ENCODE data around the gene SELENOW.
A peak's percentile ranks its signal among the peaks of the same experiment; 100 is the strongest.

The SELENOW gene

GRCh38 chr19:47778049-47778953 is at the start of gene SELENOW:
Gene SELENOW (plus strand): TSS chr19:47778703. CDS start chr19:47778786, 83 bp downstream.
- Histone ChIP-seq H3K36me3 (ENCODE audit: control insufficient read depth, insufficient read depth, low read length) (peaks cover 30% of the 10 kb centered on the region), H3K9ac (ENCODE audit: low read depth, low read length) (peak within 1 kb of the TSS; percentile 97), H3K4me3 (ENCODE audit: low read depth, low read length) (peak within 1 kb of the TSS; percentile 82), H3K4me1 (ENCODE audit: control insufficient read depth, insufficient read depth, low read length) (peaks cover 12% of the 10 kb centered on the region), H3K27ac (ENCODE audit: low read depth, low read length) (peak within 1 kb of the TSS; percentile 99), H3K27me3 (ENCODE audit: control insufficient read depth, insufficient read depth, low read length) (no peaks in the 10 kb centered on the region), H3K9me3 (ENCODE audit: control insufficient read depth, insufficient read depth, low read length) (no peaks in the 10 kb centered on the region)

- no peaks in the 10 kb centered on the region for H3K27me3 ChIP-seq (ENCODE audit: control insufficient read depth, insufficient read depth, low read length)
- H3K4me1 ChIP-seq (ENCODE audit: control insufficient read depth, insufficient read depth, low read length) = peaks cover 6% of the 10 kb centered on the region; the same call in 1 of the 2 replicates
- 0 out of 2 replicates have a peak, but pooled peaks cover 6% of the 10 kb centered on the region for H3K36me3 ChIP-seq (ENCODE audit: control insufficient read depth, insufficient read depth, low read length)
- H3K4me3 ChIP-seq (ENCODE audit: low read depth, low read length) = peak overlapping the region; percentile 59
- H3K9me3 ChIP-seq (ENCODE audit: control insufficient read depth, insufficient read depth, low read length) = no peaks in the 10 kb centered on the region
- peak overlapping the region; percentile 55; the same call in 1 of the 2 replicates for H3K9ac ChIP-seq (ENCODE audit: low read depth, low read length)
- peak overlapping the region; percentile 74 for H3K27ac ChIP-seq (ENCODE audit: low read depth, low read length)
Measured at GRCh38 chr19:47729468-47729798, 49.1 kb upstream of the SELENOW start.

- H3K36me3 ChIP-seq (ENCODE audit: control insufficient read depth, insufficient read depth, low read length) = 0 out of 2 replicates have a peak, but pooled peaks cover 6% of the 10 kb centered on the region
- no peaks in the 10 kb centered on the region for H3K9me3 ChIP-seq (ENCODE audit: control insufficient read depth, insufficient read depth, low read length)
- H3K4me3 ChIP-seq (ENCODE audit: low read depth, low read length) = peak overlapping the region; percentile 59
- H3K27me3 ChIP-seq (ENCODE audit: control insufficient read depth, insufficient read depth, low read length) = no peaks in the 10 kb centered on the region
- H3K9ac ChIP-seq (ENCODE audit: low read depth, low read length) = peak overlapping the region; percentile 55; the same call in 1 of the 2 replicates
- H3K27ac ChIP-seq (ENCODE audit: low read depth, low read length) = peak overlapping the region; percentile 74
- peaks cover 6% of the 10 kb centered on the region; the same call in 1 of the 2 replicates for H3K4me1 ChIP-seq (ENCODE audit: control insufficient read depth, insufficient read depth, low read length)
Measured at GRCh38 chr19:47729799-47730520, 48.5 kb upstream of the SELENOW start.

GRCh38 chr19:47730521-47730889 is 48.0 kb upstream of the SELENOW start:
- Histone ChIP-seq H3K27ac (ENCODE audit: low read depth, low read length) (no peak overlapping the region), H3K27me3 (ENCODE audit: control insufficient read depth, insufficient read depth, low read length) (no peaks in the 10 kb centered on the region), H3K4me1 (ENCODE audit: control insufficient read depth, insufficient read depth, low read length) (peaks cover 6% of the 10 kb centered on the region; the same call in 1 of the 2 replicates), H3K9me3 (ENCODE audit: control insufficient read depth, insufficient read depth, low read length) (no peaks in the 10 kb centered on the region), H3K36me3 (ENCODE audit: control insufficient read depth, insufficient read depth, low read length) (0 out of 2 replicates have a peak, but pooled peaks cover 6% of the 10 kb centered on the region), H3K9ac (ENCODE audit: low read depth, low read length) (no peak overlapping the region), H3K4me3 (ENCODE audit: low read depth, low read length) (no peak overlapping the region)

DNA sequence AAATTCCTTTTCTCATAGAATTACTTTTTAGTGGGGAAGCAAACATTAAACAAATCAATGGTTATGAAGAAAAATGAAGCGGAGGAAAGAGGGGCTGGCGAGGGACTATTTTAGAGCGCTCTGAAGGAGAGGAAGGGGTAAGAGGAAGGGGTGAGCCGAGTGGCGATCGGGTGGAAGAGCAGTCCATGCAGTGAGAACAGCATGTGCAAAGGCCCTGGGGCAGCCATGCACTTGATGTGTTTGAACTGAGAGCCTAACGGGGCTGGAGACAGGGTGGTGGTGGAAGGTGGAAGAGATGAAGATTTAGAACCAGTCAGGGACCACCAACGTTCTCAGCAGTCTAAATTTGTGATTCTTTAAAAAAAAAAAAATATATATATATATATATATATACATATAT is 47.6 kb upstream of the SELENOW start:
- Histone ChIP-seq H3K4me3 (ENCODE audit: low read depth, low read length) (no peak overlapping the region), H3K9ac (ENCODE audit: low read depth, low read length) (no peak overlapping the region), H3K9me3 (ENCODE audit: control insufficient read depth, insufficient read depth, low read length) (no peaks in the 10 kb centered on the region), H3K36me3 (ENCODE audit: control insufficient read depth, insufficient read depth, low read length) (0 out of 2 replicates have a peak, but pooled peaks cover 6% of the 10 kb centered on the region), H3K27me3 (ENCODE audit: control insufficient read depth, insufficient read depth, low read length) (no peaks in the 10 kb centered on the region), H3K27ac (ENCODE audit: low read depth, low read length) (no peak overlapping the region), H3K4me1 (ENCODE audit: control insufficient read depth, insufficient read depth, low read length) (peaks cover 6% of the 10 kb centered on the region; the same call in 1 of the 2 replicates)

DNA sequence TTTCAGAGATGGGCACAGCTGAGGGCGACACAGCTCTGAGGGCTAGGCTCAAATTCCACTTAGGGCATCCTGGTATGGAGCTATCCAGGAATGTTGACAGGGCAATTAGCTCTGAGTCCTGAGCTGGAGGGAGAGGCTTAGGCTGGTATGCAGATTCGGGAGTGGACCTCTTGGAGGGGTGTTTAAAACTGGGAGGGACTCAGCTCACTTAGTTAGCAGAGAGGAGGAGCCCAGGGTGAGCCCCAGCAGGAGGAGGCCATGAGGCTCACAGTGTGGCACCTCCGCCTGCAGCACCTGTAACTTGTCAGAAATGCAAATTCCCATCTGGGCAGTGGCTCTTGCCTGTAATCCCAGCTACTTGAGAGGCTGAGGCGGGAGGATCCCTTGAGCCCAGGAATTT is 43.4 kb upstream of the SELENOW start:
- Histone ChIP-seq H3K9me3 (ENCODE audit: control insufficient read depth, insufficient read depth, low read length) (no peaks in the 10 kb centered on the region), H3K9ac (ENCODE audit: low read depth, low read length) (no peak overlapping the region), H3K4me1 (ENCODE audit: control insufficient read depth, insufficient read depth, low read length) (no peaks in the 10 kb centered on the region), H3K27ac (ENCODE audit: low read depth, low read length) (peak overlapping the region; percentile 6), H3K36me3 (ENCODE audit: control insufficient read depth, insufficient read depth, low read length) (peaks cover 8% of the 10 kb centered on the region; the same call in 1 of the 2 replicates), H3K27me3 (ENCODE audit: control insufficient read depth, insufficient read depth, low read length) (no peaks in the 10 kb centered on the region), H3K4me3 (ENCODE audit: low read depth, low read length) (no peak overlapping the region)

DNA sequence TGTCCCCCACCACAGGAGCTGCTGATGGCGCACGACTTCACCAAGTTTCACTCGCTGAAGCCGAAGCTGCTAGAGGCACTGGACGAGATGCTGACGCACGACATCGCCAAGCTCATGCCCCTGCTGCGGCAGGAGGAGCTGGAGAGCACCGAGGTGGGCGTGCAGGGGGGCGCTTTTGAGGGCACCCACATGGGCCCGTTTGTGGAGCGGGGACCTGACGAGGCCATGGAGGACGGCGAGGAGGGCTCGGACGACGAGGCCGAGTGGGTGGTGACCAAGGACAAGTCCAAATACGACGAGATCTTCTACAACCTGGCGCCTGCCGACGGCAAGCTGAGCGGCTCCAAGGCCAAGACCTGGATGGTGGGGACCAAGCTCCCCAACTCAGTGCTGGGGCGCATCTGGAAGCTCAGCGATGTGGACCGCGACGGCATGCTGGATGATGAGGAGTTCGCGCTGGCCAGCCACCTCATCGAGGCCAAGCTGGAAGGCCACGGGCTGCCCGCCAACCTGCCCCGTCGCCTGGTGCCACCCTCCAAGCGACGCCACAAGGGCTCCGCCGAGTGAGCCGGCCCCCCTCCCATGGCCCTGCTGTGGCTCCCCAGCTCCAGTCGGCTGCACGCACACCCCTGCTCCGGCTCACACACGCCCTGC is 37.5 kb upstream of the SELENOW start:
- peaks cover 8% of the 10 kb centered on the region; the same call in 1 of the 2 replicates for H3K36me3 ChIP-seq (ENCODE audit: control insufficient read depth, insufficient read depth, low read length)
- no peaks in the 10 kb centered on the region for H3K9me3 ChIP-seq (ENCODE audit: control insufficient read depth, insufficient read depth, low read length)
- no peak overlapping the region for H3K27ac ChIP-seq (ENCODE audit: low read depth, low read length)
- H3K27me3 ChIP-seq (ENCODE audit: control insufficient read depth, insufficient read depth, low read length) = no peaks in the 10 kb centered on the region
- no peaks in the 10 kb centered on the region for H3K4me1 ChIP-seq (ENCODE audit: control insufficient read depth, insufficient read depth, low read length)
- H3K9ac ChIP-seq (ENCODE audit: low read depth, low read length) = no peak overlapping the region
- no peak overlapping the region for H3K4me3 ChIP-seq (ENCODE audit: low read depth, low read length)

DNA sequence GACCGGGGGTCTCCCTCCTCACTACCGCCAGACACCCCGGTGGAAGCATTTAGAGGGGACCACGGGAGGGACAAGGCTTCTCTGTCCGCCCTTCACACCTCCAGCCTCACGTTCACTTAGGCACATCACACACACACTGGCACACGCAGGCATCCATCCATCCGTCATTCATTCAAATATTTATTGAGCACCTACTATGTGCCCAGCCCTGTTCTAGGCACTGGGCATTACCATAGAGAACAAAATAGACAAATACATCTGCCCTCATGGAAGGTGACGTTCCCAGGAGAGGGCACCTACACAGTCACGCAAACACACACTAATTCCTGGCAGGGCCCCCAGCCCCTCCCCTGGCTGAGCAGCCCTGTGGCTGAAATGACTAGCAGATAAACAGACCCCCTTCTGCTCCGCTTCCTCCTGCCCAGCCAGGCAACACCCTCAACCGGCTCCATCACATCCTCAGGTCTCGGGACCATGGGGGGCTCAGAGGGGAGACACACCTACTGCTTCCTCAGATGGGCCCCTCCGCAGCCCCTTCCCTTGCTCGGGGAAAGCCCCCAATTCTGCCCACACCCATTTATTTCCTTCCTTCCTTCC is 36.9 kb upstream of the SELENOW start:
- Histone ChIP-seq H3K27me3 (ENCODE audit: control insufficient read depth, insufficient read depth, low read length) (no peaks in the 10 kb centered on the region), H3K4me1 (ENCODE audit: control insufficient read depth, insufficient read depth, low read length) (no peaks in the 10 kb centered on the region), H3K36me3 (ENCODE audit: control insufficient read depth, insufficient read depth, low read length) (peaks cover 6% of the 10 kb centered on the region; the same call in 1 of the 2 replicates), H3K4me3 (ENCODE audit: low read depth, low read length) (no peak overlapping the region), H3K9me3 (ENCODE audit: control insufficient read depth, insufficient read depth, low read length) (no peaks in the 10 kb centered on the region), H3K27ac (ENCODE audit: low read depth, low read length) (no peak overlapping the region), H3K9ac (ENCODE audit: low read depth, low read length) (no peak overlapping the region)

GRCh38 chr19:47742634-47743033 is 35.9 kb upstream of the SELENOW start:
- H3K36me3 ChIP-seq (ENCODE audit: control insufficient read depth, insufficient read depth, low read length) = peaks cover 13% of the 10 kb centered on the region
- H3K4me1 ChIP-seq (ENCODE audit: control insufficient read depth, insufficient read depth, low read length) = no peaks in the 10 kb centered on the region
- no peak overlapping the region for H3K9ac ChIP-seq (ENCODE audit: low read depth, low read length)
- H3K4me3 ChIP-seq (ENCODE audit: low read depth, low read length) = 0 out of 2 replicates have a peak overlapping the region, but pooled peaks have one; percentile 79
- no peaks in the 10 kb centered on the region for H3K27me3 ChIP-seq (ENCODE audit: control insufficient read depth, insufficient read depth, low read length)
- peak overlapping the region; percentile 78 for H3K27ac ChIP-seq (ENCODE audit: low read depth, low read length)
- H3K9me3 ChIP-seq (ENCODE audit: control insufficient read depth, insufficient read depth, low read length) = no peaks in the 10 kb centered on the region

All from HUES48 (cell line).